Measurements from ENCODE around the gene MTMR4.
"Not testable (repeated sequence)": the region's sequence is repeated elsewhere in the genome, so short reads cannot be mapped to it uniquely, and the experiment has no call there.

The MTMR4 gene

GRCh38 chr17:58488428-58488890, 26.0 kb downstream of the MTMR4 start:
- Histone ChIP-seq H3K36me3 (peaks cover 51% of the 10 kb centered on the region), H3K4me3 (ENCODE audit: low read depth in 1 of 2, low read length in 1 of 2) (no peak overlapping the region), H3K27ac (no peak overlapping the region), H3K4me1 (ENCODE audit: control insufficient read depth in 1 of 2, insufficient read depth in 1 of 2, low read depth in 1 of 2, low read length in 1 of 2) (peaks cover 4 to 14% of the 10 kb centered on the region in 2 experiments), H3K9me3 (no peaks in the 10 kb centered on the region), H3K27me3 (no peaks in the 10 kb centered on the region)
- TF ChIP-seq, protein P1, sequence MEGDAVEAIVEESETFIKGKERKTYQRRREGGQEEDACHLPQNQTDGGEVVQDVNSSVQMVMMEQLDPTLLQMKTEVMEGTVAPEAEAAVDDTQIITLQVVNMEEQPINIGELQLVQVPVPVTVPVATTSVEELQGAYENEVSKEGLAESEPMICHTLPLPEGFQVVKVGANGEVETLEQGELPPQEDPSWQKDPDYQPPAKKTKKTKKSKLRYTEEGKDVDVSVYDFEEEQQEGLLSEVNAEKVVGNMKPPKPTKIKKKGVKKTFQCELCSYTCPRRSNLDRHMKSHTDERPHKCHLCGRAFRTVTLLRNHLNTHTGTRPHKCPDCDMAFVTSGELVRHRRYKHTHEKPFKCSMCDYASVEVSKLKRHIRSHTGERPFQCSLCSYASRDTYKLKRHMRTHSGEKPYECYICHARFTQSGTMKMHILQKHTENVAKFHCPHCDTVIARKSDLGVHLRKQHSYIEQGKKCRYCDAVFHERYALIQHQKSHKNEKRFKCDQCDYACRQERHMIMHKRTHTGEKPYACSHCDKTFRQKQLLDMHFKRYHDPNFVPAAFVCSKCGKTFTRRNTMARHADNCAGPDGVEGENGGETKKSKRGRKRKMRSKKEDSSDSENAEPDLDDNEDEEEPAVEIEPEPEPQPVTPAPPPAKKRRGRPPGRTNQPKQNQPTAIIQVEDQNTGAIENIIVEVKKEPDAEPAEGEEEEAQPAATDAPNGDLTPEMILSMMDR (IDR thresholded peaks at IDR 0.05) = no peak

DNA sequence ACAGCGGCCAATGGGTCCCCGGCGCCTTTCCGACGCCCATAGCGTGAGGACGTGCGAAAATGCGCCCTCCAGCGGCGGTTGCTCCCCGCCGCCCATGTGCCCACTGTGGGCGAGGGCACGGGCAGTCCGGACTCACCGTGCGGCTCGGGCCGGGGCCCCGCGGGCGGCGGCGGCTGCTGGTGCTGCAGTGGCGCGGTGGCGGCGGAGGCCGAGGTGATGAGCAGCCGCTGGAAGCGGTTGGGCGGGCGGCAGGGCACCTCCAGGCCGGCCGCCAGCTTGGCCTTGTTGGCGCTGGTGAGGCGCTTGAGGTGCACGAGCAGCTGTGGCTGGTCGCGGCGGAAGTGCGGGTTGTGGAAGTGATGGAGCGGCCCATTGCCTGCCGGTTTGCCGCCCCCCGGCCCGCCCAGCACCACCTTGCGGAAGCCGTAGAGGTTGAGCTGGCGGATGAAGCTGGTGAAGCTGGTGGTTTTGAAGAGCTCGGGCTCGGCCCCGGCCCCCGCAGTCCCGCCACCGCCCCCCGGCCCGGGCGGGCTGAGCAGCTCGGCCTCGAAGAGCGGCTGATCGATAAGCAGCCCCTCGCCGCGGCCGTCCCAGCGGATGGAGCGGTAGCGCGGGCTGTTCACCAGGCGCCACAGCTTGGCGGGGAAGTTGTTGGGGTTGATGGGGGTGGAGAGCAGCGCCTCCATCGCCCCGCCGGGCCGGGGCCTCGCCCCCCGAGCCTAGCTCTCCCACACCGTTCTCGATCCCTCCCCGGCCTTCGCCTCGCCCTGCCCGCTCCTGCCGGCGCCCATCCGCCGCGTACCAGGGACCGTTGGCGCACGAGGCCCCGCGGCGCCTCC, 26.6 kb downstream of the MTMR4 start, which contains the start of gene HSF5:
TSS of gene HSF5 (minus strand) at position 820 of the 839 bp plus-strand sequence. CDS start at position 686, 134 bp downstream.
- Histone ChIP-seq H3K36me3 (peaks cover 45% of the 10 kb centered on the region), H3K4me3 (ENCODE audit: low read depth in 1 of 2, low read length in 1 of 2) (peak within 1 kb of the TSS; percentile 52 to 61), H3K27ac (peak within 1 kb of the TSS; percentile 50), H3K27me3 (no peaks in the 10 kb centered on the region), H3K4me1 (ENCODE audit: control insufficient read depth in 1 of 2, insufficient read depth in 1 of 2, low read depth in 1 of 2, low read length in 1 of 2) (peaks cover 4 to 10% of the 10 kb centered on the region in 2 experiments), H3K9me3 (no peaks in the 10 kb centered on the region)
- TF ChIP-seq, protein P1 (IDR thresholded peaks at IDR 0.05) = peak; percentile 63

DNA sequence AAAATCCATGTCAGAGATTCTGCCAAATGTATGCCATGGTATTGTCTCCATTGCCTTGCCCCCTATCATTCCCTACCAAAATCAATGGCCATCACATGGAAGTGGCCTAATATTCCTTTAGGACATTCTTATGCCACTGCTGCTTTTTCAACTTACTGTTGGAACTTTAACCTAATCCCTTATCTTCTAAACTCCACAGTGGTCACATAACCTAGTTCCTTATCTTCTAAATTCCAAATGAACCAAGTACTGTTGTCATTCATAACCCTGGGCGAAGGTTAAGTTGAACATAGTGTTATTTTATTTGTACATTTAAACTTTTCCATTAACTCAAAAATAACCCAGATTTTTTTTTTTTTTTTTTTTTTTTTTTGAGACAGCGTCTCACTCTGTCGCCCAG, 29.8 kb downstream of the MTMR4 start:
- TF ChIP-seq, protein P1 (IDR thresholded peaks at IDR 0.05) = no peak
- Histone ChIP-seq H3K27ac (no peak overlapping the region), H3K4me3 (ENCODE audit: low read depth in 1 of 2, low read length in 1 of 2) (no peak overlapping the region)

DNA sequence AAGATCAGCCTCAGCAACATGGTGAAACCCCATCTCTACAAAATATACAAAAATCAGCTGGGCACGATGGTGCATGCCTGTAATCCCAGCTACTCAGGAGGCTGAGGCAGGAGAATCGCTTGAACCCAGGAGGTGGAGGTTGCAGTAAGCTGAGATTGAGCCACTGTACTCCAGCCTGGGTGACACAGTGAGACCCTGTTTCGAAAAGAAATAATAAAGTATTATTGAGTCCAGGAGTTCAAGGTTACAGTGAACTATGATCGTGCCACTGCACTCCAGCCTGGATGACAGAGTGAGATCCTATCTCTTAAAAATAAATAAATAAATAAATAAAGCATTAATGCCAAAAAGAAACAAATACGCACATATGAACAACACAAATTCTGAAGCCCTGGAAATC, 32.6 kb downstream of the MTMR4 start:
- not testable (repeated sequence) for H3K9me3 ChIP-seq; H3K4me1 ChIP-seq (ENCODE audit: control insufficient read depth in 1 of 2, insufficient read depth in 1 of 2, low read depth in 1 of 2, low read length in 1 of 2); H3K27ac ChIP-seq; H3K27me3 ChIP-seq; H3K4me3 ChIP-seq (ENCODE audit: low read depth in 1 of 2, low read length in 1 of 2); H3K36me3 ChIP-seq

More for the DNA sequence above, 29.8 kb downstream of the MTMR4 start:
- Histone ChIP-seq H3K36me3 (peaks cover 12% of the 10 kb centered on the region), H3K4me1 (ENCODE audit: control insufficient read depth in 1 of 2, insufficient read depth in 1 of 2, low read depth in 1 of 2, low read length in 1 of 2) (peaks cover 4 to 16% of the 10 kb centered on the region in 2 experiments), H3K27me3 (no peaks in the 10 kb centered on the region), H3K9me3 (no peaks in the 10 kb centered on the region)

DNA sequence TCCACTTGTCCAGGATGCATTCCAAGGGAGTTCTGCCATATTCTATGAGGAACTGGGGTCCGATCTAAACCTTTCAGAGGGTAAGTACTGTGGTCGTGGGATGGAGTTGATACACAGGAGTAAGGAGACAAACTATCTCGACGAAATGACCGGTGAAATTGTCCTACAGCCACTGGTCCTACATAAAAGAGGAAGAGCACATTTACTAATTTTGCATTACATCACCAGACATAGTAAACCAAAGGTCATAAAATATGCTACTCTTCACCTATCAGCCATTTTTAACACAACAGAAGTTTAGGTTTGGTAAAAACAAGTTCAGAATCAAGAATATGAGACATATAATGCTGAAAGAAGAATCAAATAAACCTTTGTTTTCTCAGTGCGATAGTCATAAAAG, 34.3 kb downstream of the MTMR4 start:
- no peaks in the 10 kb centered on the region for H3K27me3 ChIP-seq
- TF ChIP-seq, protein P1 (IDR thresholded peaks at IDR 0.05) = no peak
- no peak overlapping the region for H3K27ac ChIP-seq
- no peaks in the 10 kb centered on the region for H3K36me3 ChIP-seq
- H3K9me3 ChIP-seq = no peaks in the 10 kb centered on the region
- no peak overlapping the region for H3K4me3 ChIP-seq (ENCODE audit: low read depth in 1 of 2, low read length in 1 of 2)
- peaks cover 7 to 9% of the 10 kb centered on the region in 2 experiments for H3K4me1 ChIP-seq (ENCODE audit: control insufficient read depth in 1 of 2, insufficient read depth in 1 of 2, low read depth in 1 of 2, low read length in 1 of 2)

DNA sequence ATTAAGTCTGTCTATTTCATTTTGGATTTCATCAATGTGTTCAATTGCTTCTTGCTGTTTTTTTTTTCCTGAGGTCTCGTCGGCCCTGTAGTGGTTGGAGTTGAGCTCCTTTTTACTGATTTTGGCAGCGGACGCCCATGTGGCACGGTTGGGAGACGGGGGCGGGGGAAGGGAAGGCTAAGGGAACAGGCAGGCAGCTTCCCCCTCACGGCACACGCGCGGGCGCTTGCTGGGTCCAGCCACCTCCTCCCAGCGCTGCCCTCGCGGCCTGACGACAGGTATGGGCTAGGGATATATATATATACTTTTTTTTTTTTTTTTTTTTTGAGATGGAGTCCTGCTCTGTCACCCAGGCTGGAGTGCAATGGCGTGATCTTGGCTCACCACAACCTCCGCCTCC, 37.6 kb downstream of the MTMR4 start:
- Histone ChIP-seq H3K27ac (no peak overlapping the region), H3K4me3 (ENCODE audit: low read depth in 1 of 2, low read length in 1 of 2) (no peak overlapping the region), H3K4me1 (ENCODE audit: control insufficient read depth in 1 of 2, insufficient read depth in 1 of 2, low read depth in 1 of 2, low read length in 1 of 2) (peaks cover 7 to 9% of the 10 kb centered on the region in 2 experiments), H3K27me3 (no peaks in the 10 kb centered on the region), H3K36me3 (no peaks in the 10 kb centered on the region), H3K9me3 (no peaks in the 10 kb centered on the region)
- TF ChIP-seq, protein P1 (IDR thresholded peaks at IDR 0.05) = no peak
